ENCODE measurements around the gene ZNF862. TPM values are rescaled to one million over a fixed set of nuclear protein-coding genes. Genes with fewer than 3 reads are reported as not detected.

The ZNF862 gene
- total and polyA plus RNA-seq, 2 of the 13 experiments (the other 11 are each of a cell fraction or from before 2014, with no cell fraction given), result 0.89 to 2.0 TPM

GRCh38 chr7:149854611-149855360, 16.6 kb downstream of the ZNF862 start (continued):
- TF ChIP-seq TFAP4 (IDR thresholded peaks at IDR 0.05; ENCODE audit: borderline replicate concordance, low read depth) (peak; percentile 35; the same call in 1 of the 2 replicates), ZMYM3 (CRISPR knock-in tag; IDR thresholded peaks at IDR 0.05) (peak; percentile 29; the same call in 1 of the 2 replicates), TBX2 (CRISPR knock-in tag; IDR thresholded peaks at IDR 0.05; ENCODE audit: borderline replicate concordance) (peak; percentile 18; the same call in 1 of the 2 replicates), THRA (CRISPR knock-in tag; IDR thresholded peaks at IDR 0.05; ENCODE audit: borderline replicate concordance) (peak; percentile 38; the same call in 1 of the 2 replicates), ESRRA (CRISPR knock-in tag; IDR thresholded peaks at IDR 0.05; ENCODE audit: low read depth) (peak; percentile 85), ZNF263 (CRISPR knock-in tag; IDR thresholded peaks at IDR 0.05) (peak; percentile 97), ZNF83 (CRISPR knock-in tag; IDR thresholded peaks at IDR 0.05; ENCODE audit: borderline replicate concordance) (no peak), BHLHE40 (IDR thresholded peaks at IDR 0.05; ENCODE audit: low read length) (peak; percentile 88), HNF1B (CRISPR knock-in tag; IDR thresholded peaks at IDR 0.05) (0 out of 2 replicates have a peak, but pooled peaks have one; percentile 21), XRCC5 (optimal IDR thresholded peaks at IDR 0.05; ENCODE audit: low read length) (peak; percentile 39), ZNF768 (CRISPR knock-in tag; IDR thresholded peaks at IDR 0.05) (peak; percentile 21; the same call in 1 of the 2 replicates), NR2C2 (CRISPR knock-in tag; IDR thresholded peaks at IDR 0.05; ENCODE audit: borderline replicate concordance) (peak; percentile 83), ZNF34 (CRISPR knock-in tag; IDR thresholded peaks at IDR 0.05; ENCODE audit: borderline replicate concordance) (no peak), NCOR1 (IDR thresholded peaks at IDR 0.05; ENCODE audit: borderline replicate concordance, low read length) (peak; percentile 57)
